Measurements from ENCODE around the gene RAB40B. TPM values are rescaled to one million over a fixed set of nuclear protein-coding genes. Genes with fewer than 3 reads are reported as not detected.
"Not testable (repeated sequence)": the region's sequence is repeated elsewhere in the genome, so short reads cannot be mapped to it uniquely, and the experiment has no call there.

Gene RAB40B
- total RNA-seq, 3 donors from 2014 or later (not counting 1 experiment from before 2014, with no cell fraction given), result 3.7 to 7.3 (median 4.0) TPM

- Histone ChIP-seq H3K4me3 (ENCODE audit: low read length) (no peak overlapping the region), H3K4me1 (ENCODE audit: control insufficient read depth, insufficient read depth, low read length) (no peaks in the 10 kb centered on the region), H3K27me3 (ENCODE audit: control insufficient read depth, insufficient read depth, low read length) (no peaks in the 10 kb centered on the region), H3K9me3 (ENCODE audit: control insufficient read depth, insufficient read depth, low read length) (no peaks in the 10 kb centered on the region), H3K27ac (ENCODE audit: low read length) (no peak overlapping the region), H3K36me3 (ENCODE audit: control insufficient read depth, insufficient read depth, low read length) (no peaks in the 10 kb centered on the region)
- Mint-ChIP-seq H3K36me3 (no peaks in the 10 kb centered on the region), H3K27me3 (ENCODE audit: low read depth in 2 of 2) (no peaks in the 10 kb centered on the region), H3K4me1 (no peaks in the 10 kb centered on the region), H3K27ac (no peak overlapping the region), H3K9me3 (no peaks in the 10 kb centered on the region), H3K4me3 (no peak overlapping the region)
- 96% methylated on average over 16 of the region's 16 CpGs for WGBS (ENCODE audit: insufficient coverage)
- TF ChIP-seq CTCF (IDR thresholded peaks at IDR 0.05), result no peak
- intact Hi-C loops (cut with micrococcal nuclease), result no loop called here
- no peak for DNase-seq
- ATAC-seq, result no peak
These were observed 42.2 kb downstream of the RAB40B start for GRCh38 chr17:82656266-82656665.

- WGBS (ENCODE audit: insufficient coverage), result 76% methylated on average over 13 of the region's 13 CpGs
- H3K4me1 ChIP-seq (ENCODE audit: control insufficient read depth, insufficient read depth, low read length), result no peaks in the 10 kb centered on the region
- Mint-ChIP-seq H3K36me3 (no peaks in the 10 kb centered on the region), H3K27ac (no peak overlapping the region), H3K4me1 (no peaks in the 10 kb centered on the region), H3K4me3 (no peak overlapping the region), H3K9me3 (no peaks in the 10 kb centered on the region), H3K27me3 (ENCODE audit: low read depth in 2 of 2) (no peaks in the 10 kb centered on the region)
- no peaks in the 10 kb centered on the region for H3K27me3 ChIP-seq (ENCODE audit: control insufficient read depth, insufficient read depth, low read length)
- no peaks in the 10 kb centered on the region for H3K36me3 ChIP-seq (ENCODE audit: control insufficient read depth, insufficient read depth, low read length)
- no peaks in the 10 kb centered on the region for H3K9me3 ChIP-seq (ENCODE audit: control insufficient read depth, insufficient read depth, low read length)
- intact Hi-C loops (cut with micrococcal nuclease), result no loop called here
- TF ChIP-seq CTCF (IDR thresholded peaks at IDR 0.05), result no peak
- ATAC-seq (no peak), DNase-seq (no peak)
- no peak overlapping the region for H3K27ac ChIP-seq (ENCODE audit: low read length)
- no peak overlapping the region for H3K4me3 ChIP-seq (ENCODE audit: low read length)
These were observed 43.0 kb downstream of the RAB40B start for GRCh38 chr17:82655523-82655922.

- Mint-ChIP-seq H3K4me3 (no peak overlapping the region), H3K27me3 (ENCODE audit: low read depth in 2 of 2) (no peaks in the 10 kb centered on the region), H3K36me3 (no peaks in the 10 kb centered on the region), H3K4me1 (no peaks in the 10 kb centered on the region), H3K27ac (no peak overlapping the region), H3K9me3 (no peaks in the 10 kb centered on the region)
- intact Hi-C loops (cut with micrococcal nuclease), result no loop called here
- 57% methylated on average over 14 of the region's 15 CpGs for WGBS (ENCODE audit: insufficient coverage)
- H3K9me3 ChIP-seq (ENCODE audit: control insufficient read depth, insufficient read depth, low read length), result no peaks in the 10 kb centered on the region
- no peak for ATAC-seq
- TF ChIP-seq CTCF (IDR thresholded peaks at IDR 0.05), result no peak
- H3K27ac ChIP-seq (ENCODE audit: low read length), result no peak overlapping the region
- no peaks in the 10 kb centered on the region for H3K27me3 ChIP-seq (ENCODE audit: control insufficient read depth, insufficient read depth, low read length)
- H3K4me1 ChIP-seq (ENCODE audit: control insufficient read depth, insufficient read depth, low read length), result no peaks in the 10 kb centered on the region
- H3K36me3 ChIP-seq (ENCODE audit: control insufficient read depth, insufficient read depth, low read length), result no peaks in the 10 kb centered on the region
- H3K4me3 ChIP-seq (ENCODE audit: low read length), result no peak overlapping the region
- DNase-seq, result no peak
These were observed 43.4 kb downstream of the RAB40B start for GRCh38 chr17:82655038-82655479.

- H3K36me3 ChIP-seq (ENCODE audit: control insufficient read depth, insufficient read depth, low read length); H3K4me3 Mint-ChIP-seq; DNase-seq; ATAC-seq; H3K4me1 Mint-ChIP-seq; intact Hi-C loops (cut with micrococcal nuclease); H3K9me3 Mint-ChIP-seq; H3K4me3 ChIP-seq (ENCODE audit: low read length); H3K27ac Mint-ChIP-seq; H3K27me3 ChIP-seq (ENCODE audit: control insufficient read depth, insufficient read depth, low read length); H3K36me3 Mint-ChIP-seq; H3K27me3 Mint-ChIP-seq (ENCODE audit: low read depth in 2 of 2); H3K9me3 ChIP-seq (ENCODE audit: control insufficient read depth, insufficient read depth, low read length); H3K27ac ChIP-seq (ENCODE audit: low read length); H3K4me1 ChIP-seq (ENCODE audit: control insufficient read depth, insufficient read depth, low read length): not testable (repeated sequence)
- 89% methylated on average over 6 of the region's 6 CpGs for WGBS (ENCODE audit: insufficient coverage)
These were observed 43.9 kb downstream of the RAB40B start for GRCh38 chr17:82654611-82655010.
